GM12878 (cell line): Measurements from ENCODE around the gene LGALS3. TPM values are rescaled to one million over a fixed set of nuclear protein-coding genes. Genes with fewer than 3 reads are reported as not detected.

ENCODE experiments used
- ATAC-seq: fragments of 200-7000 bp; cut with Tn5 transposase; 3 replicates; pipeline ENCODE4 v1.9.1; 2020; ENCODE audit warnings: mild to moderate bottlenecking, moderate library complexity
- BruUV-seq: library from RNA; stranded (reverse); fragments of 400-500 nt; replicated peaks from 2 replicates; lab custom pipeline; 2021; lab: Mats Ljungman, UMichigan
- CTCF ChIA-PET: fragments of 300-600 bp; sonication (Branson Sonifier 250); formaldehyde crosslinking; extraction: SDS; loops from one replicate; lab custom pipeline; 2021; ENCODE audit warnings: inconsistent platforms; lab: Yijun Ruan, JAX
- POLR2A ChIA-PET: fragments of 350-600 bp; formaldehyde crosslinking; extraction: SDS; loops from one replicate; lab custom pipeline; 2021; ENCODE audit warnings: inconsistent platforms; lab: Charles Lee
- RAD21 ChIA-PET: fragments of 300-600 bp; sonication (Branson Sonifier 250); formaldehyde crosslinking; loops from one replicate; lab custom pipeline; 2023; ENCODE audit warnings: antibody characterized with exemption; ENCODE audit not compliant: unreplicated experiment; lab: Charles Lee
- SMC1A ChIA-PET: fragments of 300-600 bp; sonication (Branson Sonifier 250); formaldehyde crosslinking; loops from one replicate; lab custom pipeline; 2023; ENCODE audit not compliant: unreplicated experiment, uncharacterized antibody; lab: Charles Lee
- DNase-seq: peaks from one replicate; pipeline ENCODE4 v3.0.0-alpha.2; 2011; ENCODE audit warnings: low read depth, low spot score
- FAIRE-seq: peaks from 3 replicates; lab custom pipeline; 2011; peaks lifted over from hg19 to GRCh38; lab: Jason Lieb, UNC
- H2AFZ ChIP-seq: 2 replicates; pipeline ENCODE4 v1.6.0; 2011; ENCODE audit warnings: low read depth, low read length, control low read depth; ENCODE audit not compliant: control insufficient read depth
- H3K27ac ChIP-seq: 2 replicates; pipeline ENCODE4 v1.5.1; 2011; ENCODE audit warnings: control low read depth; ENCODE audit not compliant: control insufficient read depth, insufficient read depth
- H3K27me3 ChIP-seq, 2 experiments: replicated peaks in 1 of 2; 2 replicates each; pipeline versions ENCODE4 v1.6.0 to v1.6.1; 2011; ENCODE audit warnings: low read length in 1 of 2; ENCODE audit not compliant: control insufficient read depth in 2 of 2, insufficient read depth in 2 of 2
- H3K36me3 ChIP-seq, 2 experiments: 2 replicates each; pipeline ENCODE4 v1.5.1; 2011; ENCODE audit warnings: low read length in 1 of 2; ENCODE audit not compliant: control insufficient read depth in 2 of 2, insufficient read depth in 2 of 2
- H3K4me1 ChIP-seq: 2 replicates; pipeline ENCODE4 v1.6.1; 2011; ENCODE audit warnings: mild to moderate bottlenecking, low read length, moderate library complexity, mixed read lengths; ENCODE audit not compliant: control insufficient read depth, insufficient read depth
- H3K4me2 ChIP-seq: 2 replicates; pipeline ENCODE4 v1.6.0; 2011; ENCODE audit warnings: control low read depth; ENCODE audit not compliant: control insufficient read depth, insufficient read depth
- H3K4me3 ChIP-seq: fragments of 200-600 bp; sonication (generic); 2 replicates; pipeline ENCODE4 v1.5.1; 2016
- H3K79me2 ChIP-seq: 2 replicates; pipeline ENCODE4 v1.6.0; 2011; ENCODE audit warnings: low read length; ENCODE audit not compliant: control insufficient read depth, insufficient read depth
- H3K9ac ChIP-seq: 2 replicates; pipeline ENCODE4 v1.8.0; 2011; ENCODE audit warnings: low read length, control low read depth, mixed read lengths; ENCODE audit not compliant: control insufficient read depth, insufficient read depth
- H3K9me3 ChIP-seq: replicated peaks from 3 replicates; pipeline ENCODE4 v1.5.1; 2011; ENCODE audit warnings: mild to moderate bottlenecking, low read length; ENCODE audit not compliant: control insufficient read depth, insufficient read depth
- H4K20me1 ChIP-seq: 2 replicates; pipeline ENCODE4 v1.6.0; 2011; ENCODE audit not compliant: control insufficient read depth, insufficient read depth
- CBX5 ChIP-seq: sonication (generic); IDR thresholded peaks from 2 replicates; pipeline ENCODE4 v1.6.1; 2016; ENCODE audit warnings: low read depth, moderate library complexity, mild to moderate bottlenecking, inconsistent platforms
- HDAC6 ChIP-seq: fragments of 200-600 bp; sonication (generic); IDR thresholded peaks from one replicate; pipeline ENCODE4 v1.8.0; 2017; ENCODE audit warnings: antibody characterized with exemption; ENCODE audit not compliant: unreplicated experiment
- MYB ChIP-seq: fragments of 150-350 bp; IDR thresholded peaks from 2 replicates; pipeline ENCODE4 v1.6.1; 2014; ENCODE audit warnings: mild to moderate bottlenecking, low read depth, low read length, borderline replicate concordance
- RELA ChIP-seq: fragments of 450-650 bp; IDR thresholded peaks from 2 replicates; pipeline ENCODE4 v1.8.0; 2014; ENCODE audit warnings: borderline replicate concordance; ENCODE audit not compliant: partially characterized antibody
- STAT3 ChIP-seq: IDR thresholded peaks from 2 replicates; pipeline ENCODE4 v1.6.1; 2011; ENCODE audit warnings: low read depth, low read length, improper control_type of control experiment
- WGBS: methylation state at CpG from one replicate; pipeline ENCODE4 v1.1.6; 2016; ENCODE audit warnings: low lambda C conversion rate; ENCODE audit not compliant: insufficient replicate concordance, insufficient coverage; ENCODE audit errors: missing lambda C conversion rate; 5-methylcytosine and 5-hydroxymethylcytosine counted together
- in situ Hi-C: fragments of 300-500 bp; cut with MboI; formaldehyde crosslinking; loops from 9 replicates; pipeline ENCODE4 v1.14.3; 2018; ENCODE audit warnings: mixed read lengths
- intact Hi-C: fragments of 100-400 bp; cut with micrococcal nuclease; formaldehyde crosslinking; loops from one replicate; pipeline ENCODE4 v1.14.2; 2022; ENCODE audit not compliant: unreplicated experiment
- polyA plus RNA-seq, 11 experiments: library from polyadenylated mRNA; depleted of rRNA in 4 of 11; unstranded in 6 of 11; stranded (reverse) in 5 of 11; fragments of >200 nt; fragmentation: Nextera tagmentation in 4 of 11; fragmentation: Illumina TruSeq in 1 of 11; extraction: Ambion mirVana in 4 of 11; extraction: Trizol in 1 of 11; gene quantifications; 1 replicate in 1 of 11; 2 replicates in 10 of 11; pipeline versions ENCODE4 v1.2.1 to v1.2.3, GENCODE V29; 2011 to 2016; ENCODE audit warnings: inconsistent platforms in 2 of 11, missing spikeins in 2 of 11, low read depth in 1 of 11
- total RNA-seq, 4 experiments: library from RNA; depleted of rRNA in 3 of 4; stranded (reverse); fragments of >200 nt in 3 of 4; fragmentation: Illumina TruSeq in 1 of 4; extraction: Trizol in 1 of 4; gene quantifications; 2 replicates each; pipeline versions ENCODE4 v1.2.1 to v1.2.3, GENCODE V29; 2013 to 2021

LGALS3 gene
- total and polyA plus RNA-seq, 10 of the 15 experiments (the other 5 are each of a cell fraction or from before 2014, with no cell fraction given) = 1.5 to 34.2 (median 18.4) TPM

DNA sequence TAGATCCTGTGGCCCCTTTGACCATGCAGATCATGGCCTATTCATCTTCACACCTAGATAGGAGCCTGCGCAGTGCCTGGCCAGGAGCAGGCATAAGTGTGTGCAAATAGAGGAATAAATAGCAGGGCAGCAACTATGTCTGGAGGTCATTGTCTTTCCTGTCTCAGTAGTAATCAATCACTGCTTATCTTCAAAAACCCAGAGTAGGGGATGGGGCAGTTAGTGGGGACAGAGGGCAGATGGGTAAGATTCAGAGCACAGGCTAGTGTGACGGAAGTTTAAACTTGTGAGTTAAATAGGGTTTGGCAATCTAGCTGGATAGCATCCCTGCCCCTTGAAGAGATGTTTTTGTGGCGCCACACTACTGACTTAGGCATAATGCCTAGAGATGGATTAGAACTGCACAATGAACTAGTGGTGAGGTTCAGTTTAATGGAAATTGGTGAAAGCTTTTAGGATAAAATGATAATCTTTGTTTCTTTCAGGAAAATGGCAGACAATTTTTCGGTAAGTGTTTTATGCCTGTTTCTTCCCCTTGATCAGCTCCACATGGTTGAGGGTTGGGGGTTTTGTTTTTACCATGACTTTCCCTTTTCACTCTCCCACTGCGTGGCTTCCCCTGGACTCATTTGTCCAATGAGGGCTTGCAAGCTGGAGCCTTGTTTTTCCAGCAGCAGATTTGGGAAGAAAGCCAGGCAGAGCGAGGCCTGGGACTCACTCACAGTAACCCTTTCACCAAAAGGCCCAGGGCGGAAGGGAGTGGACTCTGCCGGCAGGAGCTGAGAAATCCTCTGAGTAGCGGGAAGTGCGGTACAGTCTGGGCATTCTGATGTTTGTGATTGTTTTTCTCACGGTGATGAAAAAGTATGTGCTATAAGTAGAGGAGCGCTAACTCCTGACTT is 8.1 kb downstream of the LGALS3 start:
- no peak overlapping the region for H3K4me3 ChIP-seq
- ChIA-PET POLR2A (interaction anchor here (1.4 kb wide), 1 partner anchor 15 kb away, joined by 4 read pairs; no protein-coding TSS in a partner anchor), RAD21 (interaction anchor here (0.8 to 1.2 kb wide), 2 partner anchors 48 to 86 kb away, joined by 3 to 4 read pairs; partner anchors contain the start of gene MAPK1IP1L), CTCF (interaction anchor here (0.6 to 2.1 kb wide), 5 partner anchors 11 to 47 kb away, joined by 3 to 7 read pairs (median 4); no protein-coding TSS in a partner anchor), SMC1A (interaction anchor here (1.1 to 1.2 kb wide), 2 partner anchors 10 to 48 kb away, joined by 3 to 4 read pairs; no protein-coding TSS in a partner anchor)
- intact Hi-C loops (no loop called here), in situ Hi-C loops (no loop called here)
- H3K27me3 ChIP-seq = no peaks in the 10 kb centered on the region
- H3K9me3 ChIP-seq = no peaks in the 10 kb centered on the region
- FAIRE-seq = no peak
- no peak overlapping the region for H3K4me2 ChIP-seq
- TF ChIP-seq CBX5 (no peak), RELA (no peak), HDAC6 (no peak), STAT3 (no peak), MYB (no peak)
- BruUV-seq = no TSS peak
- H3K9ac ChIP-seq = no peak overlapping the region
- WGBS = 98% methylated on average over 12 of the region's 12 CpGs
- no peak overlapping the region for H3K27ac ChIP-seq
- H4K20me1 ChIP-seq = no peaks in the 10 kb centered on the region
- H3K79me2 ChIP-seq = no peaks in the 10 kb centered on the region; the same call in 1 of the 2 replicates
- DNase-seq = no peak
- H2AFZ ChIP-seq = no peak overlapping the region
- H3K4me1 ChIP-seq = no peaks in the 10 kb centered on the region
- H3K36me3 ChIP-seq = peaks cover 5 to 16% of the 10 kb centered on the region in 2 experiments
- ATAC-seq = no peak
